ENCODE data around the gene ARPP21.

The ARPP21 gene

DNA sequence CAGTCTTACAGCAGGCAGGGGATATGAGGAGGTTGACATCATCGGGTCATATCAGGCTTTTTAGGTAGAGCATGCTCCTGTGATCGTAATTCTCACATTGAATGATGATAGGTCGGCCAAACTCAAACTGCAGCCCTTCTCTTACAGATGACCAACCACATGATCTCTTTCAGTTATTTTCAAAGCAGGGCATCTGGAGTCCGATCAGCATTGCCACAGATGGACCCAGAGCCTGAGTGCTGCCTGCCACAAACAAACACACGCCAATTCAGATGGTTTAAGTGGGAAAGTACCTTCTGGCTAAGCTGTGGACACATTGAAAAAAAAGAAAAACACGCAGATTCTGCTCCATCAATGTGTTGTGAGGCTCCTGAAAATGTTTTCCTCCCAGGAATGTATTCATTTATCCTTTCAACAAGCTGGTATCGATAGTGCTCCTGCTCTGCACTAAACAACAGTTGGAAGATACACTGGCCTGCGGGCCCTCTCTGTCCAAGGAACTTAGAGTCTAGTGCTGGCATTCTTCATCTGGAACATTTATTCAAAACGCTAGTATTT, 31.2 kb downstream of the ARPP21 start:
- H3K4me3 ChIP-seq (ENCODE audit: low read length), result no peak overlapping the region
- no peak for DNase-seq (ENCODE audit: low read depth, low spot score)

DNA sequence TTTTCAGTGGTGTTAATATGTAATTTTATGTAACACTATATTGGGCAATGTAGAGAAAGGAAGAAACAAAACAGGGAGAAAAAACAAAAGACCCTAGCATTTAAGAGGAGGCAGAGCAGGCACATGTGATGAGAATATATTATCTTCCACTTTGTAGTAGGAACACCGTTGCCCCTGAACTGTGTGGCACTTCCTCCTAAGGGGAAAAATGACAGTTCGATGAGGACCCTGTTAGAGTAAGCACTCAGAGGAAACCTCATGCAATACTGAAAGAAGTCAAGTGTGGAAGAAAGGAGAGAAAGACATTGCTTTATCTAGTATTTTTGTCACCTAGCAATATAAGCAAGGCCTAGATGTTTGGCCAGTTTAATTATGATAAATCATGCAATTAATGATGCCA, 32.2 kb downstream of the ARPP21 start:
- H3K4me3 ChIP-seq (ENCODE audit: low read length), result no peak overlapping the region
- no peak for DNase-seq (ENCODE audit: low read depth, low spot score)

GRCh38 chr3:35673017-35673416, 33.7 kb downstream of the ARPP21 start:
- no peak for DNase-seq (ENCODE audit: low read depth, low spot score)
- H3K4me3 ChIP-seq (ENCODE audit: low read length), result no peak overlapping the region

- DNase-seq (ENCODE audit: low read depth, low spot score), result no peak
- no peak overlapping the region for H3K4me3 ChIP-seq (ENCODE audit: low read length)
These were observed 35.3 kb downstream of the ARPP21 start for GRCh38 chr3:35674451-35675109.

DNA sequence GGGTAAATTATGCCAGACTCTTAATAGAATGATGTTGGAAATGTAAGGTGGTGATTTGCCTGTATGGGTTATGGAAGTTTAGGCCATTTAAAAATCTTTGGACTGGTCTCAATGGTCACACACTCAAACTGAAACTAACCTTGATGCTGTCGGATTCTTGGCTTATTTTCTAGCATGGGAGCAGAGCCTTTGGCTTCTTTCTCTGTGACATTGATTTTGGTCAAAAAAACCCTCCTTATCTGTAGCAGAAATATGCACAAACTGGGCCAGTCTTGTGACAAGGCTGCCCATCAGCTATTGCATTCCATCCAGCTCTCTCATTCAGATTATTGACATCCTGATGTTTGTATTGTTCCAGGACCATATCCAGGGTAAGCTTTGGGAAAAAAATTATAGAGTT, 35.9 kb downstream of the ARPP21 start:
- H3K4me3 ChIP-seq (ENCODE audit: low read length), result no peak overlapping the region

DNA sequence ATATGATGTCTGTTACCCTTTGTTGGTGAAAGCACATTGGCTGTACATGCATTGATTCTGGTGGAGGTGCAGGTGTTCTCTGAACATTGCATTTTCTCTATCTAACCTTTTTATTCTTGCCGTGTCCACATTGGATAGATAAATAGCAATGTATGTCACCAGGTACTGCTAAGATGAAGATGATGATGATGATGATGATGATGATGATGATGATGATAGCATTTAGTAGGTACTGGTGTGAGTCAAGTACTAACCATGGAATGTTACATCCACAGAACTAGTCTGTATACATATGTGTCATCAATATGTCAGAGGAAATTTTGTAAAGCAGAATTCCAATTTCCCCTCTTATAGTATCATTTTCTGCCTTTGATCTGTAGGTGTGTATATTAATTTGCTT, 36.3 kb downstream of the ARPP21 start:
- H3K4me3 ChIP-seq (ENCODE audit: low read length), result no peak overlapping the region
- no peak for DNase-seq (ENCODE audit: low read depth, low spot score)

More for the DNA sequence above, 35.9 kb downstream of the ARPP21 start:
- no peak for DNase-seq (ENCODE audit: low read depth, low spot score)

GRCh38 chr3:35677797-35678196, 38.5 kb downstream of the ARPP21 start:
- no peak overlapping the region for H3K4me3 ChIP-seq (ENCODE audit: low read length)
- no peak for DNase-seq (ENCODE audit: low read depth, low spot score)

DNA sequence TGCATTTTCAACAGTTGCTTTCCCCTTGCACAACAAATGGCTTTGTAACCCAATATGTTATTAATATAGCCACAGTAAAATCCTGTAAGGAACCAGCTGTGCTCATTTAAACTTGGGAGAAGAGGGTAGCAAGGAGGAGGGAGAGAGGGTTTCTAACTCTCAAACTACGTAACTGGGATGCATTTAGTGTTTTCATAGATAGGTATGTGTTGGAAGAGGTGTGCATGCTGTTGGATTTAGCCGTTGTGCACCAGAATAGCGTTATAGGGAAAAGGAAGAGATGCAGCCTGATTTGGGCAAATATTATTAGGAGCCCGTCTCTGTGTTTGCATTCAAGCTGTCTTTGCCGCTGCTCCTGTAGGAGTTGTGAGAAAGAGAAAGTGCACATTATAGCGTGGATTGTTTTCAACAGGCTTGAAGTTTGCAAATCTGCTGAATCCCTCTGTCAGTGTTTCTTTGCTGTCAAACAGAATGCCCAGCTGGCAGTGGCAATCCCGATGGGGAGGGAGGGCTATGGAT, 39.4 kb downstream of the ARPP21 start:
- DNase-seq (ENCODE audit: low read depth, low spot score), result no peak
- no peak overlapping the region for H3K4me3 ChIP-seq (ENCODE audit: low read length)

- H3K4me3 ChIP-seq (ENCODE audit: low read length), result no peak overlapping the region
- DNase-seq (ENCODE audit: low read depth, low spot score), result no peak
These were observed 40.2 kb downstream of the ARPP21 start for GRCh38 chr3:35679409-35680080.

- DNase-seq (ENCODE audit: low read depth, low spot score), result no peak
- no peak overlapping the region for H3K4me3 ChIP-seq (ENCODE audit: low read length)
These were observed 41.7 kb downstream of the ARPP21 start for GRCh38 chr3:35680866-35681650.

DNA sequence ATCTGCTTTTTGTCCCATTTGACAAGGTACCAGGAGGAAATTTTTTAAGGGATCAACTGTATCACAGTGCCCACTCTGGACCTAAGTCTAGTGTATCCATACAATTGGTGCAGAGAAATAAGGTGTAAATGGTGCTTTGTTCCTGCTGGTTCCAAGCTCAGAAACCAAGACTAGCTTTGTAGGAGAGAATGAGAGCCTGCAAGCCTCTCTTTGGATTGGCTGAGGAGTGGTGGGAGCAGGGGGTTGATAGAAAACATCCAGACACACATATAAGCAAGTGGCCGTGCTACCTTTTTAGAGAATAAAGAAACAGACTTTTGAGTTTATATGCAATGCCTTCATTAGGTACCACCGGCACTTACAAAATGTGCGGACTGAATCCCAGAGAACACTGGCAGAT, 45.8 kb downstream of the ARPP21 start:
- DNase-seq (ENCODE audit: low read depth, low spot score), result no peak

GRCh38 chr3:35688826-35689225, 49.5 kb downstream of the ARPP21 start:
- no peak overlapping the region for H3K4me3 ChIP-seq (ENCODE audit: low read length)
- no peak for DNase-seq (ENCODE audit: low read depth, low spot score)

More for the DNA sequence above, 45.8 kb downstream of the ARPP21 start:
- H3K4me3 ChIP-seq (ENCODE audit: low read length), result no peak overlapping the region

- no peak for DNase-seq (ENCODE audit: low read depth, low spot score)
- no peak overlapping the region for H3K4me3 ChIP-seq (ENCODE audit: low read length)
These were observed 50.9 kb downstream of the ARPP21 start for GRCh38 chr3:35690271-35690670.

- DNase-seq (ENCODE audit: low read depth, low spot score), result no peak
- H3K4me3 ChIP-seq (ENCODE audit: low read length), result no peak overlapping the region
These were observed 66.6 kb downstream of the ARPP21 start for GRCh38 chr3:35705904-35706303.

- H3K4me3 ChIP-seq (ENCODE audit: low read length), result no peak overlapping the region
- DNase-seq (ENCODE audit: low read depth, low spot score), result no peak
These were observed 68.6 kb downstream of the ARPP21 start for GRCh38 chr3:35707904-35708303.

GRCh38 chr3:35708394-35709271, 69.3 kb downstream of the ARPP21 start:
- DNase-seq (ENCODE audit: low read depth, low spot score), result no peak
- H3K4me3 ChIP-seq (ENCODE audit: low read length), result no peak overlapping the region

DNA sequence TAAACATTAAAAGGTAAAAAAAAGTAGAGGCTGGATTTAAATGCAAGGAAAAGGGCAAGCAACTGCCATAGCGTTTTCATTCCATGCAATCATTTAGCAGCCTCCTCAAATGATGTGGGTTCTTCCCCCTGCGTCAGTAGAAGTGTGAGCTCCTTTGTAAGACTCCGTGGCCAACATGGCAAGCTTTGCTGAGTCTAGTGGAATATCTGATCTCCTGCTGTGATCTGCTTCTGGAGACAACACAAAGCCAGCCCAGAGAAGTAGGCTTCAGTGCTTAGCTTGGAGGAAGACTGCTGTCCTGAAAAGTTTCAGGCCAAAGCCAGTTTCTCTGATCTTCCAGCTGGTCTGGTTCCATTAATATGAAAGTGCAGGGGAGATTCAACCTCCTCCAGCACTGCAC, 70.4 kb downstream of the ARPP21 start:
- H3K4me3 ChIP-seq (ENCODE audit: low read length), result no peak overlapping the region
- no peak for DNase-seq (ENCODE audit: low read depth, low spot score)

GRCh38 chr3:35710554-35710953, 71.2 kb downstream of the ARPP21 start:
- no peak for DNase-seq (ENCODE audit: low read depth, low spot score)
- no peak overlapping the region for H3K4me3 ChIP-seq (ENCODE audit: low read length)

DNA sequence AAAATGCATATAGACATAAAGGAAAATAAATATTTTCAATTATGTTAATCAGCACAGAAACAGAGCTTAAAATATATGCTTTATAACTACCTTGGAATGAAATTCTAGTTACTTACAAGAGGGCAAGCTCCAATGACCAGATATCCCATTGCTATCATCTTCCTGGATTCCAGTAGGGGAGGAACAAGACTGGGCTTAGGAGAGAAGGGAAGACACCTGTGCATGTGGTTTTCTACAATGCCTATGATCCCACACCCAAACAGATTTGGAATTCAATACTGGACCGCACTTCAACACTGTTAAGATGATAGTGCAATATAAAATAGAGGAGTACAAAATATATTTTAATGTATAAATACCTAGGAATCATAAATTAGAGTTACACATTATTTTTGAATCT, 79.6 kb downstream of the ARPP21 start:
- DNase-seq (ENCODE audit: low read depth, low spot score), result no peak
- no peak overlapping the region for H3K4me3 ChIP-seq (ENCODE audit: low read length)
